Measurements from ENCODE around the gene CIT.

DNA sequence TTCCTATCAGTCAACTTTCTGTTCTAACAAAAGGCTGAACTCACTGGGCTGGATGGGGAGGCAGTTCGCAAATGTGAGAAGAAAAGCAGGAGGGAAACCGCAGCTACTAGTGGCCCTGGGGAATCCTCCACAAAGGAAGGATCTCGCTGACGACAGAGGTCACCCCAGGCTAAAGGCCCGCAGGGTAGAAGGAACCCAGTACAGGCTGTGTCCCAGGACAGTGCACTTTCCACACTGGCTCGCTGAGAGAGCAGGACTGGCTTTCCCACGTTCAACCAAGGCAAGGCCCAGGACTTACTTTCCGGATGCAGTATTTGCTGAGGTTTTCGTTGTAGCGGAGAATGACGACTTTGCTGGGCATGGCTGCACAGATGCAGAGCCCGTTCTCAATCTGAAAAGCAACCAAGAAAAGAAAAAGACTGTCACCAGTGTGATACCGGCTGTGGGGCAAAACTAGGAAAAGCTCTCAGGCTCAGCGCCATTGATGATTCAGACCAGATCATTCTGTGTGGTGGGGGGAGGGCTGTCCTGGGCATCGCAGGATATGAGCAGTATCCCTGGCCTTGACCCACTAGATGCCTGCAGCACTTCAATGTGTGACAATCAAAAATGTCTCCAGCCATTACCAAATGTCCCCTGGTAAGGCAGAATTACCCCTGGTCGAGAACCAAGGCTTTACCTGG, 172.9 kb downstream of the CIT start:
- TF ChIP-seq, protein P1, sequence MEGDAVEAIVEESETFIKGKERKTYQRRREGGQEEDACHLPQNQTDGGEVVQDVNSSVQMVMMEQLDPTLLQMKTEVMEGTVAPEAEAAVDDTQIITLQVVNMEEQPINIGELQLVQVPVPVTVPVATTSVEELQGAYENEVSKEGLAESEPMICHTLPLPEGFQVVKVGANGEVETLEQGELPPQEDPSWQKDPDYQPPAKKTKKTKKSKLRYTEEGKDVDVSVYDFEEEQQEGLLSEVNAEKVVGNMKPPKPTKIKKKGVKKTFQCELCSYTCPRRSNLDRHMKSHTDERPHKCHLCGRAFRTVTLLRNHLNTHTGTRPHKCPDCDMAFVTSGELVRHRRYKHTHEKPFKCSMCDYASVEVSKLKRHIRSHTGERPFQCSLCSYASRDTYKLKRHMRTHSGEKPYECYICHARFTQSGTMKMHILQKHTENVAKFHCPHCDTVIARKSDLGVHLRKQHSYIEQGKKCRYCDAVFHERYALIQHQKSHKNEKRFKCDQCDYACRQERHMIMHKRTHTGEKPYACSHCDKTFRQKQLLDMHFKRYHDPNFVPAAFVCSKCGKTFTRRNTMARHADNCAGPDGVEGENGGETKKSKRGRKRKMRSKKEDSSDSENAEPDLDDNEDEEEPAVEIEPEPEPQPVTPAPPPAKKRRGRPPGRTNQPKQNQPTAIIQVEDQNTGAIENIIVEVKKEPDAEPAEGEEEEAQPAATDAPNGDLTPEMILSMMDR (IDR thresholded peaks at IDR 0.05) = no peak
- TF ChIP-seq POLR2A (IDR thresholded peaks at IDR 0.05) = no peak
- no peak for TF ChIP-seq POLR2AphosphoS5 (IDR thresholded peaks at IDR 0.05; ENCODE audit: insufficient read depth in 1 of 2, low read depth in 1 of 2)

All from vagina (tissue), 2 donors.